Trophoblast cell (in vitro differentiated cells and primary cell): ENCODE results near the gene SGPP2.
A peak's percentile ranks its signal among the peaks of the same experiment; 100 is the strongest.

Experiments used
- DNase-seq, 2 donors: peaks; one replicate each; pipeline ENCODE4 v3.0.0-alpha.2; 2016
- H2AFZ ChIP-seq: 2 replicates; pipeline ENCODE4 v1.6.1; 2013; ENCODE audit warnings: low read length, moderate library complexity, mild to moderate bottlenecking; ENCODE audit not compliant: insufficient read depth, poor library complexity
- H2AK5ac ChIP-seq: 2 replicates; pipeline ENCODE4 v1.6.1; 2013; ENCODE audit warnings: mild to moderate bottlenecking, low read length
- H2BK120ac ChIP-seq: 2 replicates; pipeline ENCODE4 v1.6.1; 2013; ENCODE audit warnings: low read length, mild to moderate bottlenecking, moderate library complexity; ENCODE audit not compliant: insufficient read depth, poor library complexity
- H2BK12ac ChIP-seq: 2 replicates; pipeline ENCODE4 v1.6.1; 2013; ENCODE audit warnings: mild to moderate bottlenecking, low read length, moderate library complexity
- H2BK5ac ChIP-seq: 2 replicates; pipeline ENCODE4 v1.6.1; 2013; ENCODE audit warnings: low read length, low read depth, moderate library complexity, mild to moderate bottlenecking; ENCODE audit not compliant: poor library complexity
- H3K14ac ChIP-seq: 2 replicates; pipeline ENCODE4 v1.6.1; 2013; ENCODE audit warnings: mild to moderate bottlenecking, low read length
- H3K18ac ChIP-seq: 2 replicates; pipeline ENCODE4 v1.6.1; 2013; ENCODE audit warnings: mild to moderate bottlenecking, low read length
- H3K23ac ChIP-seq: 2 replicates; pipeline ENCODE4 v1.6.1; 2013; ENCODE audit warnings: low read length
- H3K27ac ChIP-seq: 2 replicates; pipeline ENCODE4 v1.5.1; 2013; ENCODE audit warnings: low read depth, mild to moderate bottlenecking, inconsistent platforms, low read length, moderate library complexity
- H3K27me3 ChIP-seq: 2 replicates; pipeline ENCODE4 v1.6.1; 2013; ENCODE audit warnings: inconsistent platforms, mild to moderate bottlenecking, low read length, moderate library complexity; ENCODE audit not compliant: insufficient read depth
- H3K36me3 ChIP-seq, 2 experiments: 1 replicate in 1 of 2; 2 replicates in 1 of 2; pipeline ENCODE4 v1.6.1; 2013; ENCODE audit warnings: low read length in 2 of 2, mild to moderate bottlenecking in 2 of 2, moderate library complexity in 1 of 2; ENCODE audit not compliant: insufficient read depth in 2 of 2, control insufficient read depth in 1 of 2
- H3K4ac ChIP-seq: 2 replicates; pipeline ENCODE4 v1.6.1; 2013; ENCODE audit warnings: low read depth, mild to moderate bottlenecking, low read length, moderate library complexity
- H3K4me1 ChIP-seq, 2 experiments: 1 replicate in 1 of 2; 2 replicates in 1 of 2; pipeline ENCODE4 v1.6.1; 2013; ENCODE audit warnings: low read length in 2 of 2, mild to moderate bottlenecking in 2 of 2, moderate library complexity in 1 of 2; ENCODE audit not compliant: insufficient read depth in 2 of 2, control insufficient read depth in 1 of 2
- H3K4me2 ChIP-seq: 2 replicates; pipeline ENCODE4 v1.6.1; 2013; ENCODE audit warnings: inconsistent platforms, mild to moderate bottlenecking, low read length, moderate library complexity
- H3K4me3 ChIP-seq: 2 replicates; pipeline ENCODE4 v1.5.1; 2013; ENCODE audit warnings: mild to moderate bottlenecking, low read depth, low read length, inconsistent platforms
- H3K79me1 ChIP-seq: one replicate; pipeline ENCODE4 v1.6.1; 2013; ENCODE audit warnings: low read length
- H3K79me2 ChIP-seq: 2 replicates; pipeline ENCODE4 v1.6.1; 2013; ENCODE audit warnings: low read length, mild to moderate bottlenecking; ENCODE audit not compliant: control insufficient read depth, insufficient read depth, poor library complexity
- H3K9ac ChIP-seq: 2 replicates; pipeline ENCODE4 v1.6.1; 2013; ENCODE audit warnings: mild to moderate bottlenecking, low read length
- H3K9me3 ChIP-seq: 2 replicates; pipeline ENCODE4 v1.6.1; 2013; ENCODE audit warnings: low read depth, mild to moderate bottlenecking, control low read depth, inconsistent platforms, low read length; ENCODE audit not compliant: insufficient read depth
- H4K12ac ChIP-seq: 2 replicates; pipeline ENCODE4 v1.6.1; 2013; ENCODE audit warnings: low read depth, mild to moderate bottlenecking, low read length, moderate library complexity
- H4K8ac ChIP-seq: 2 replicates; pipeline ENCODE4 v1.6.1; 2013; ENCODE audit warnings: low read depth, mild to moderate bottlenecking, low read length, moderate library complexity
- H4K91ac ChIP-seq: one replicate; pipeline ENCODE4 v1.6.1; 2013; ENCODE audit warnings: low read depth, mild to moderate bottlenecking, low read length, moderate library complexity
- WGBS: extraction: QIAGEN DNeasy Blood & Tissue Kit; methylation state at CpG from one replicate; pipeline ENCODE4 v1.1.7; 2013; ENCODE audit warnings: missing lambda C conversion rate; ENCODE audit not compliant: insufficient read length, insufficient coverage; ENCODE audit errors: extremely low coverage; 5-methylcytosine and 5-hydroxymethylcytosine counted together

The SGPP2 gene

GRCh38 chr2:222514901-222515300, 90.6 kb downstream of the SGPP2 start:
- H3K79me1 ChIP-seq = no peaks in the 10 kb centered on the region
- H4K91ac ChIP-seq = no peak overlapping the region
- H3K4me2 ChIP-seq = no peak overlapping the region
- no peak overlapping the region for H4K12ac ChIP-seq
- H3K27me3 ChIP-seq = no peaks in the 10 kb centered on the region
- no peaks in the 10 kb centered on the region for H3K4me1 ChIP-seq
- no peak overlapping the region for H3K18ac ChIP-seq
- H3K9me3 ChIP-seq = no peaks in the 10 kb centered on the region
- H4K8ac ChIP-seq = no peak overlapping the region
- H3K4ac ChIP-seq = no peak overlapping the region
- no peaks in the 10 kb centered on the region for H3K79me2 ChIP-seq
- no peaks in the 10 kb centered on the region for H3K36me3 ChIP-seq
- no peak overlapping the region for H2AFZ ChIP-seq
- no peak overlapping the region for H3K14ac ChIP-seq
- H2AK5ac ChIP-seq = no peak overlapping the region
- no peak overlapping the region for H3K4me3 ChIP-seq
- no peak overlapping the region for H3K9ac ChIP-seq
- no peak overlapping the region for H2BK120ac ChIP-seq
- peak; percentile 30 to 83 for DNase-seq
- H2BK5ac ChIP-seq = no peak overlapping the region
- no peak overlapping the region for H2BK12ac ChIP-seq
- H3K23ac ChIP-seq = no peak overlapping the region
- no peak overlapping the region for H3K27ac ChIP-seq

GRCh38 chr2:222518570-222519381, 94.4 kb downstream of the SGPP2 start:
- Histone ChIP-seq H3K18ac (no peak overlapping the region), H3K9me3 (no peaks in the 10 kb centered on the region), H3K14ac (no peak overlapping the region), H3K27ac (no peak overlapping the region), H3K79me1 (no peaks in the 10 kb centered on the region), H4K8ac (no peak overlapping the region), H3K4me3 (no peak overlapping the region), H2AK5ac (no peak overlapping the region), H2AFZ (no peak overlapping the region), H3K4me2 (no peak overlapping the region), H3K27me3 (no peaks in the 10 kb centered on the region), H3K9ac (no peak overlapping the region), H4K91ac (no peak overlapping the region), H3K23ac (no peak overlapping the region), H3K4me1 (no peaks in the 10 kb centered on the region), H3K36me3 (no peaks in the 10 kb centered on the region), H2BK12ac (no peak overlapping the region), H3K4ac (no peak overlapping the region), H2BK5ac (no peak overlapping the region), H3K79me2 (no peaks in the 10 kb centered on the region), H2BK120ac (no peak overlapping the region), H4K12ac (no peak overlapping the region)
- DNase-seq = peak; percentile 80 to 88
- WGBS = no CpG with 5 or more reads among the region's 8 CpGs

- no peak overlapping the region for H3K14ac ChIP-seq
- no peak overlapping the region for H2AFZ ChIP-seq
- H3K79me1 ChIP-seq = no peaks in the 10 kb centered on the region
- no peak overlapping the region for H2BK120ac ChIP-seq
- no CpG with 5 or more reads among the region's 3 CpGs for WGBS
- no peak overlapping the region for H4K91ac ChIP-seq
- H3K9me3 ChIP-seq = no peaks in the 10 kb centered on the region
- no peak overlapping the region for H3K18ac ChIP-seq
- H3K27ac ChIP-seq = no peak overlapping the region
- H3K27me3 ChIP-seq = no peaks in the 10 kb centered on the region
- no peak overlapping the region for H4K8ac ChIP-seq
- no peak overlapping the region for H4K12ac ChIP-seq
- no peaks in the 10 kb centered on the region for H3K79me2 ChIP-seq
- H3K4me1 ChIP-seq = no peaks in the 10 kb centered on the region
- no peak overlapping the region for H2BK5ac ChIP-seq
- no peak overlapping the region for H2BK12ac ChIP-seq
- H3K36me3 ChIP-seq = no peaks in the 10 kb centered on the region
- H3K23ac ChIP-seq = no peak overlapping the region
- no peak overlapping the region for H3K4me3 ChIP-seq
- H3K4me2 ChIP-seq = no peak overlapping the region
- no peak overlapping the region for H3K9ac ChIP-seq
- no peak overlapping the region for H3K4ac ChIP-seq
- H2AK5ac ChIP-seq = no peak overlapping the region
- DNase-seq = peak in 1 of 2 donors; percentile 52
These were observed 96.8 kb downstream of the SGPP2 start for GRCh38 chr2:222521099-222521498.

- Histone ChIP-seq H3K4me1 (no peaks in the 10 kb centered on the region), H3K9ac (no peak overlapping the region), H3K23ac (no peak overlapping the region), H2BK5ac (no peak overlapping the region), H3K79me2 (no peaks in the 10 kb centered on the region), H2BK12ac (no peak overlapping the region), H4K91ac (no peak overlapping the region), H2AFZ (no peak overlapping the region), H3K4ac (no peak overlapping the region), H2BK120ac (no peak overlapping the region), H4K12ac (no peak overlapping the region), H3K27ac (no peak overlapping the region), H3K4me3 (no peak overlapping the region), H3K9me3 (no peaks in the 10 kb centered on the region), H3K36me3 (no peaks in the 10 kb centered on the region), H3K27me3 (no peaks in the 10 kb centered on the region), H4K8ac (no peak overlapping the region), H3K14ac (no peak overlapping the region), H3K79me1 (no peaks in the 10 kb centered on the region), H3K4me2 (no peak overlapping the region), H3K18ac (no peak overlapping the region), H2AK5ac (no peak overlapping the region)
- no CpG with 5 or more reads among the region's 1 CpG for WGBS
- DNase-seq = no peak
These were observed 97.7 kb downstream of the SGPP2 start for GRCh38 chr2:222522082-222522481.
